Measurements from ENCODE around the gene RPGRIP1. TPM values are rescaled to one million over a fixed set of nuclear protein-coding genes. Genes with fewer than 3 reads are reported as not detected.

RPGRIP1 gene
- total and polyA plus RNA-seq, 9 of the 15 experiments (the other 6 are each of a cell fraction or from before 2014, with no cell fraction given) = 0.47 to 0.95 (median 0.65) TPM; not detected in 1

GRCh38 chr14:21269252-21270046, 10.4 kb upstream of the RPGRIP1 start, which contains the start of gene HNRNPC (continued):
- TF ChIP-seq E2F3 (CRISPR knock-in tag; IDR thresholded peaks at IDR 0.05) (no peak), POLR2AphosphoS5 (IDR thresholded peaks at IDR 0.05; ENCODE audit: control insufficient read depth, insufficient read depth, low read depth, low read length) (peak; percentile 85), TEAD2 (tag; IDR thresholded peaks at IDR 0.05) (no peak), CCNT2 (IDR thresholded peaks at IDR 0.05; ENCODE audit: borderline replicate concordance, extremely low read depth, insufficient read length, low read depth, low read length) (no peak), ZKSCAN1 (IDR thresholded peaks at IDR 0.05; ENCODE audit: low read depth, low read length) (no peak), LCOR (CRISPR knock-in tag; IDR thresholded peaks at IDR 0.05) (no peak), SUPT5H (IDR thresholded peaks at IDR 0.05) (peak; percentile 98), SFPQ (IDR thresholded peaks at IDR 0.05; ENCODE audit: low read depth, low read length) (no peak), RNF2 (IDR thresholded peaks at IDR 0.05) (no peak), DPF2 (IDR thresholded peaks at IDR 0.05) (no peak), PHB (CRISPR knock-in tag; IDR thresholded peaks at IDR 0.05) (no peak), NR1H2 (CRISPR knock-in tag; IDR thresholded peaks at IDR 0.05) (no peak), ZNF764 (CRISPR knock-in tag; IDR thresholded peaks at IDR 0.05; ENCODE audit: low read depth) (no peak), SMAD3 (CRISPR knock-in tag; conservative IDR thresholded peaks at IDR 0.05) (no peak), DEAF1 (CRISPR knock-in tag; IDR thresholded peaks at IDR 0.05) (no peak), DMBX1 (CRISPR knock-in tag; IDR thresholded peaks at IDR 0.05; ENCODE audit: borderline replicate concordance) (no peak)
- TF ChIP-seq, protein P1, sequence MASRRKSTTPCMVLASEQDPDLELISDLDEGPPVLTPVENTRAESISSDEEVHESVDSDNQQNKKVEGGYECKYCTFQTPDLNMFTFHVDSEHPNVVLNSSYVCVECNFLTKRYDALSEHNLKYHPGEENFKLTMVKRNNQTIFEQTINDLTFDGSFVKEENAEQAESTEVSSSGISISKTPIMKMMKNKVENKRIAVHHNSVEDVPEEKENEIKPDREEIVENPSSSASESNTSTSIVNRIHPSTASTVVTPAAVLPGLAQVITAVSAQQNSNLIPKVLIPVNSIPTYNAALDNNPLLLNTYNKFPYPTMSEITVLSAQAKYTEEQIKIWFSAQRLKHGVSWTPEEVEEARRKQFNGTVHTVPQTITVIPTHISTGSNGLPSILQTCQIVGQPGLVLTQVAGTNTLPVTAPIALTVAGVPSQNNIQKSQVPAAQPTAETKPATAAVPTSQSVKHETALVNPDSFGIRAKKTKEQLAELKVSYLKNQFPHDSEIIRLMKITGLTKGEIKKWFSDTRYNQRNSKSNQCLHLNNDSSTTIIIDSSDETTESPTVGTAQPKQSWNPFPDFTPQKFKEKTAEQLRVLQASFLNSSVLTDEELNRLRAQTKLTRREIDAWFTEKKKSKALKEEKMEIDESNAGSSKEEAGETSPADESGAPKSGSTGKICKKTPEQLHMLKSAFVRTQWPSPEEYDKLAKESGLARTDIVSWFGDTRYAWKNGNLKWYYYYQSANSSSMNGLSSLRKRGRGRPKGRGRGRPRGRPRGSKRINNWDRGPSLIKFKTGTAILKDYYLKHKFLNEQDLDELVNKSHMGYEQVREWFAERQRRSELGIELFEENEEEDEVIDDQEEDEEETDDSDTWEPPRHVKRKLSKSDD (conservative IDR thresholded peaks at IDR 0.05; ENCODE audit: low read length) = no peak
- TF ChIP-seq, protein P2, sequence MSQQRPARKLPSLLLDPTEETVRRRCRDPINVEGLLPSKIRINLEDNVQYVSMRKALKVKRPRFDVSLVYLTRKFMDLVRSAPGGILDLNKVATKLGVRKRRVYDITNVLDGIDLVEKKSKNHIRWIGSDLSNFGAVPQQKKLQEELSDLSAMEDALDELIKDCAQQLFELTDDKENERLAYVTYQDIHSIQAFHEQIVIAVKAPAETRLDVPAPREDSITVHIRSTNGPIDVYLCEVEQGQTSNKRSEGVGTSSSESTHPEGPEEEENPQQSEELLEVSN (IDR thresholded peaks at IDR 0.05; ENCODE audit: borderline replicate concordance in 1 of 2, extremely low read depth in 1 of 2, insufficient read depth in 1 of 2, insufficient read length in 1 of 2, low read depth in 1 of 2, low read length in 1 of 2, poor library complexity in 1 of 2, severe bottlenecking in 1 of 2) = peak in 1 of 2 experiments; percentile 45
- TF ChIP-seq, protein P3, sequence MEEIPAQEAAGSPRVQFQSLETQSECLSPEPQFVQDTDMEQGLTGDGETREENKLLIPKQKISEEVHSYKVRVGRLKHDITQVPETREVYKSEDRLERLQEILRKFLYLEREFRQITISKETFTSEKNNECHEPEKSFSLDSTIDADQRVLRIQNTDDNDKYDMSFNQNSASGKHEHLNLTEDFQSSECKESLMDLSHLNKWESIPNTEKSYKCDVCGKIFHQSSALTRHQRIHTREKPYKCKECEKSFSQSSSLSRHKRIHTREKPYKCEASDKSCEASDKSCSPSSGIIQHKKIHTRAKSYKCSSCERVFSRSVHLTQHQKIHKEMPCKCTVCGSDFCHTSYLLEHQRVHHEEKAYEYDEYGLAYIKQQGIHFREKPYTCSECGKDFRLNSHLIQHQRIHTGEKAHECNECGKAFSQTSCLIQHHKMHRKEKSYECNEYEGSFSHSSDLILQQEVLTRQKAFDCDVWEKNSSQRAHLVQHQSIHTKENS (CRISPR knock-in tag; IDR thresholded peaks at IDR 0.05) = no peak
